ENCODE measurements around the gene NBPF1.
A peak's percentile ranks its signal among the peaks of the same experiment; 100 is the strongest.
"Not testable (repeated sequence)": the region's sequence is repeated elsewhere in the genome, so short reads cannot be mapped to it uniquely, and the experiment has no call there.

NBPF1 gene

GRCh38 chr1:16644482-16645270 lies 31.3 kb upstream of the NBPF1 start:
- TF ChIP-seq, protein P1, sequence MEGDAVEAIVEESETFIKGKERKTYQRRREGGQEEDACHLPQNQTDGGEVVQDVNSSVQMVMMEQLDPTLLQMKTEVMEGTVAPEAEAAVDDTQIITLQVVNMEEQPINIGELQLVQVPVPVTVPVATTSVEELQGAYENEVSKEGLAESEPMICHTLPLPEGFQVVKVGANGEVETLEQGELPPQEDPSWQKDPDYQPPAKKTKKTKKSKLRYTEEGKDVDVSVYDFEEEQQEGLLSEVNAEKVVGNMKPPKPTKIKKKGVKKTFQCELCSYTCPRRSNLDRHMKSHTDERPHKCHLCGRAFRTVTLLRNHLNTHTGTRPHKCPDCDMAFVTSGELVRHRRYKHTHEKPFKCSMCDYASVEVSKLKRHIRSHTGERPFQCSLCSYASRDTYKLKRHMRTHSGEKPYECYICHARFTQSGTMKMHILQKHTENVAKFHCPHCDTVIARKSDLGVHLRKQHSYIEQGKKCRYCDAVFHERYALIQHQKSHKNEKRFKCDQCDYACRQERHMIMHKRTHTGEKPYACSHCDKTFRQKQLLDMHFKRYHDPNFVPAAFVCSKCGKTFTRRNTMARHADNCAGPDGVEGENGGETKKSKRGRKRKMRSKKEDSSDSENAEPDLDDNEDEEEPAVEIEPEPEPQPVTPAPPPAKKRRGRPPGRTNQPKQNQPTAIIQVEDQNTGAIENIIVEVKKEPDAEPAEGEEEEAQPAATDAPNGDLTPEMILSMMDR (IDR thresholded peaks at IDR 0.05; ENCODE audit: low read length, missing control alignments), result peak; percentile 43
- DNase-seq (ENCODE audit: low read depth), result peak; percentile 97
- H3K4me3 ChIP-seq (replicated peaks; ENCODE audit: low read depth, low read length), result peak overlapping the region; percentile 63

- no peak for DNase-seq (ENCODE audit: low read depth)
- TF ChIP-seq, protein P1 (IDR thresholded peaks at IDR 0.05; ENCODE audit: low read length, missing control alignments), result no peak
- H3K4me3 ChIP-seq (replicated peaks; ENCODE audit: low read depth, low read length), result peak overlapping the region; percentile 63
Measured at GRCh38 chr1:16644193-16644481, 30.8 kb upstream of the NBPF1 start.

DNA sequence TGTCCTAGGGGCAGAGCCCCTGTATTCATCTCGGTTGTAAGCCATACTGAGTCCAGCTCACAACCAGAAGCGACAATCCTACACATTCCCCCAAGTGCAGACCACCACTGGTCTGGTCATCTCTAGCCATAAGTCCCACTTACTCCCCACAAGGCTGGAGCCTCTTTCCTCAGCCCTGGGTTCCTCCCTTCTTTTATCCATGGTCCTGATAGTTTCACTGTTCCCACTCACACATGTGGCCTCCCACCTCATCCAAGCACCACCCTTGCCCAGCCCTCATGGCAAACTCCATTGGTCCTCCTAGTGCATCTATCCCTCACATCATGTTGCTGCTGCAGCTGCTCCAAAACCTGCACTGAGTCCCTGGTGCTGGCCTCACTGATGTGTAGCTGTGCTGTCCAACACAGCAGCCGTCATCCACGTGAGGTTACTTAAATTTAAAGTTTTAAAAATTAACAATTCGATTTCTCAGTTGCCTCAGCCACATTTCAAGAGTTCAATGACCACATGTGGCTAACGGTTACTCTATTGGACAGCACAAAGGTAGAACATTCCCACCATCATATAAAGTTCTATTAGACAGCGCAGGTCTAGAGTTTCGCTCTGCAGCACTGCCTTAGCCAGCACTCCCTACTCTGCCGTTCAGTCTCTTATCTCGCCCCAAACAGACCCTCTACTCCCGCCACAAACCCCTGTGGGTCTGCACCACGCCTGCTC lies 30.3 kb upstream of the NBPF1 start:
- DNase-seq (ENCODE audit: low read depth), result not testable (repeated sequence)
- H3K4me3 ChIP-seq (replicated peaks; ENCODE audit: low read depth, low read length), result peak overlapping the region; percentile 63

DNA sequence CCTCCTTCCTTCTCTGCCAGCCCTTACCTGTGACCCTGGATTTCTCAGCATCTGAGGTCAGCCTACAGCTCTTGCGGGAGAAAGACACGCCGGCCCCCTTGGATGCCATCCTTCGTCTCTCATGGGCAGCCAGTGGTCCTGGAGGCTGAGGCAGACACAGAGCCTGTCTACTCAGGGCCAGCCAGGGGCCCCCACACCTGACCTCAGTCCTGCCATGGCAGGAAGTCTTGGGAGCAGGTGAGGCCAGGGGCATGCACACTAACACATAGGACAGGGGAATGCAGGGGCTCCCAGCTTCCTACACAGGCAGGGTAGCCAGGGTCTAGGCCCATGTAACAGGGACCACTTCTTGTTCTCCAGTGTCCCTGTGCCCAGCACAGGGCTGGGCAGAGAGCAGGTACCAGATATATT lies 29.6 kb upstream of the NBPF1 start:
- DNase-seq (ENCODE audit: low read depth); H3K4me3 ChIP-seq (replicated peaks; ENCODE audit: low read depth, low read length): not testable (repeated sequence)

DNA sequence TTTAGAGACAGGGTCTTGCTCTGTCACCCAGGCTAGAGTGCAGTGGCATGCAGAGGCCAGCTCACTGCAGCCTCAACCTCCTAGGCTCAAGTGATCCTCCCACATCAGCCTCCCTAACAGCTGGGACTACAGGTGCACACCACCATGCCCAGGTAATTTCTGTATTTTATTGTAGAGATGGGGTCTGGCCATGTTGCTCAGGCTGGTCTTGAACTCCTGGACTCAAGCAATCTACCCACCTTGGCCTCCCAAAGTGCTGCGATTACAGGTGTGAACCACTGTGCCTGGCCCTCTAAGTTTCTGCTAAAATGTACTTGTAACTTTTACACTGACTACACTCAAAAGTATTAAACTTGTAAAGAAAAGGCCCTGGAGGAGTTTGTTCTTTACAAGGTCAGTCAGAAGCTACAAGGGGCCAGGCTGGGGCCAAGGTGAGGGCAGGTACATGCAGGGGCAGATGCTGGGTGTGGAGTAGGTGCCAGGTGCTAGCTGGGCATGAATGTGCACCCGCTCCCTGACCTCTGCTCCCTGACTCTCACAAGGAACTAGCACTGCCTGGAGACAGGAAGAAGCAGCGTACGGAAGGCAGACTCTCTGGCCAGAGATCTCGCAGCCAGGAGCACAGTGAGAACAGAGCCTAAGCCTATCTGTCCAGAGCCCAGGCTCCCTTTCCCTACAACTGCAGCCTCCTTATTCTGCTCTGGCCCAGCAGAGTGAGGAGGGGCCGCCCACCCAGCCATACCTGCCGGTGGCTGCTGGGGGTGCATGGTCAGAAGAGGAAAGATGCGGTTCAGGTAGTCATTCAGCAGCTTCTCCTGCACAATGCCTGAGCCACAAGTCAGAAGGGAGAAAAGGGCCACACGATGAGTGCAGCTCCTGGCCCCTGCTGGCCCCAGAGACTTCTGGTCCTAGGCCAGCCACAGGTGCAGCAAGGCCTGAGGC lies 28.9 kb upstream of the NBPF1 start:
- DNase-seq (ENCODE audit: low read depth); H3K4me3 ChIP-seq (replicated peaks; ENCODE audit: low read depth, low read length): not testable (repeated sequence)

DNA sequence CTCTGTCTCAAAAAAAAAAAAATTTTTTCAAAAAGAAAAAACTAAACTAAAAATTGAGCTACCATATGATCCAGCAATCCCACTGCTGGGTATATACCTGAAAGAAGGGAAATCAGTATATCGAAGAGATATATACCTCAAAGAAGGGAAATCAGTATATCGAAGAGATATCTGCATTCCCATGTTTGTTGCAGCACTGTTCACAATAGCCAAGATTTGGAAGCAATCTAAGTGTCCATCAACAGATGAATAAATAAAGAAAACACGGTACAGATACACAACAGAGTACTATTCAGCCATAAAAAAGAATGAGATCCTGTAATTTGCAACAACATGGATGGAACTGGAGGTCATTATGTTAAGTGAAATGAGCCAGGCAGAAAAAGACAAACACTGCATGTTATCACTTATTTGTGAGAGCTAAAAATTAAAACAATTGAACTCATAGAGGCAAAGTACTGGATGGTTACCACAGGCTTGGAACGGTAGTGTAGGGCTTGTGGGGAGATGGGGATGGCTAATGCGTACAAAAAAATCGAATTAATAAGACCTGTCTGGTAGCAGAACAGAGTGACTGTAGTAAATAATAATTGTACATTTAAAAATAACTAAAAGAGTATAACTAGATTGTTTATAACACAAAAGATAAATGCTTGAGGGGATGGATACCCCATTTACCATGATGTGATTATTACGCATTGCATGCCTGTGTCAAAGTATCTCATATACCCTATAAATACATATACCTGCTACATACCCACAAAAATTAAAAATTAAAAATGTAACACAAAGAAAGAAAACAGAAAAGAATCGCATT lies 28.0 kb upstream of the NBPF1 start:
- not testable (repeated sequence) for DNase-seq (ENCODE audit: low read depth)

DNA sequence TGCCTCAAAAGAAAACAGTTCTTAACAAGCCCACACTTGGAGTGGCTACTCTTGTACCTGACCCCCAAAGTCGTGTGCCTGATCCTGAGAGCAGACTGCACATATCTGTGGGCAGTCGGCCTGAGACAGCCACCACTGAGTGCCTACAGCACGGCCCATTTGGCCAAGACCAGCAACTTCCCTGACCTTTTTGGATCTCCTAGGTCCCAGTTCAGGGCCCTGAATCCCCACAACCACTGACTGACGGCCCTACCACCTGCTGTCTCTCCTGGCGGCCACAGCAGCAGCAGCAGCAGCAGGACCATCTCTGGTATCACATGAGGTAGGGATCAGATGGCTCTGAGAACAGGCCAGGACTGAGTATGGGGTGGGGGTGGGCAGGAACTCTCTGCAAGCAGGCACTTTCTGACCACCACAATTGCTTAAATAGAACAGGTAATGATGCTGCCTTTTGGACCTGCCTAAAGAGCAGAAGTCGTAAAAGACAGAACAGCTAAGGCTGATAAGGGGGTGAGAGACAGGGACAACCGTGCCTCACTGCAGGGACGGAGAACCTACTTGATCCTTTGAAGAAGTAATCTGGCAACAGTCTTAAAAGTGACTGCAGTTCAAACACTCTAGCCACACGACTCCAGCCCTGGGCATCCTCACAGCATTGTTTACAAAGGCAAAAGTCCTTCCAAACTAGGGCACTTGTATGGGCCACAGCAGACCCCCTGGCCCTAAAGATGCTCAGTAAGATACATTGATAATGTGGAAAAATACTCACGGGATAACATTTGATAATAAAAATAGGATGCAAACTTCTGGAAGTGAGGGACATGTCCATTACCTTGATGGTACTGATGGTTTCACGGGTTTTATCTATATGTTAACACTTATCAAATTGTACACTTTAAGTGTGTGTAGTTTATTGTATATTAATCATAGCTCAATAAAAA lies 26.0 kb upstream of the NBPF1 start:
- DNase-seq (ENCODE audit: low read depth); H3K4me3 ChIP-seq (replicated peaks; ENCODE audit: low read depth, low read length): not testable (repeated sequence)

More for the DNA sequence above, 28.0 kb upstream of the NBPF1 start:
- not testable (repeated sequence) for H3K4me3 ChIP-seq (replicated peaks; ENCODE audit: low read depth, low read length)

DNA sequence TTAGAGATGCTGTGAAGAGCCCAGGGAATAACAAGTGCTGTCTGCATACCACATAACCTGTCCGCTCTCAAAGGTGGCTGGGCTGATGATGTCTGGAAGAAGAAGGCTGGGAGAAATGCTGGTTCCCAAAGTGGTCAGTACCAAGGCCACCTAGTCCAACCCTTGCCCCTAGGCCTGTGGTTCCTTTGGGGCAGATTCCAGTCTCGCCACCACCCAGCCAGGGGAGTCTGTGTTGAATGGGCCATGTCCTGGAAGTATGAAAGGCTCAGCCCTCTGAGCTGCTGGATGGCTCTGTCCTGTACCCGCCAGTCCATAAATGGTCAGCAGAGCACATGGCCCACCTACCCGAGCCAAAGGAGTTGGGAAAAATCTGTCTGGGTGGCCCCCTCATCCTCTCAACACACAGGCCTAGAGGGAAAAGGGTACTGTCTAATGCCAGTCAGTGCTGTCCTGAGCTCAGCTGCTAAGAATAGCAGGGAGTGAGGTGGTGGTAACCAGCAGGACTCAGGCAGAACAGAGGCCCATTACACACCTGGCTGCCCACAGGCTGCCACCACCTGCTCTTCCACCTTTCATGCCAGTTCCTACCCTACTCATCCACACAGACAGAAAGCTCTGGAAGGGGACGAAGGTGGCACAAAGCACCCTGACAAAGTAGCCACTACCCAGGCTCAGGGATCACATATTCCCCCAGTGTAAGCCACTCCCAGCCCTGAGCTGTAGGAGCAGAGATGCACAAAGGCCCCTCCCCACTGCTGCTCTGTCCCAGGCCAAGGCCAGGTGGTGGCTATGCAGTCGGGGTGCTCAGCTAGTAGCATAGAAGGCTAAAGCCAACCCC lies 24.8 kb upstream of the NBPF1 start:
- H3K4me3 ChIP-seq (replicated peaks; ENCODE audit: low read depth, low read length); DNase-seq (ENCODE audit: low read depth): not testable (repeated sequence)

DNA sequence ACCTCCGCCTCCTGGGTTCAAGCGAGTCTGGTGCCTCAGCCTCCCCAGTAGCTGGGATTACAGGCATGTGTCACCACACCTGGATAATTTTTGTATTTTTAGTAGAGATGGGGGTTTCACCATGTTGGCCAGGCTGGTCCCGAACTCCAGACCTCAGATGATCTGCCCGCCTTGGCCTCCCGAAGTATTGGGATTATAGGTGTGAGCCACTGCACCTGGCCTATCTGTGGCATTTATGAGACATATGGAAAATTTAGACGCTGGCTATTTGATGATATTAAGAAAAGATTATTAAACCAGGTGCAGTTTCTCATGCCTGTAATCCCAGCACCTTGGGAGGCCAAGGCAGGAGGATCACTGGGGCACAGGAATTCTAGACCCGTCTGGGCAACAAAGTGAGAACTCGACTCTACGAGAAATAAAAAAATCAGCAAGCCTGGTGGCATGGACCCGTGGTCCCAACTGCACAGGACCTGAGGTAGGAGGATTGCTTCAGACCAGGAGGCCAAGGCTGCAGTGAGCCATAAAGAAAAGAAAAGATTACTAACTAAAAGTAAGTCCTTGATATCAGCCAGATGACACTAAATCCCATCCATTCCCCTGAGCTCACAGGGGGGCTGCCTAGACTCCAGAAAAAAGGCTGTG lies 23.3 kb upstream of the NBPF1 start:
- DNase-seq (ENCODE audit: low read depth); H3K4me3 ChIP-seq (replicated peaks; ENCODE audit: low read depth, low read length): not testable (repeated sequence)

GRCh38 chr1:16635959-16636358 lies 22.6 kb upstream of the NBPF1 start:
- not testable (repeated sequence) for H3K4me3 ChIP-seq (replicated peaks; ENCODE audit: low read depth, low read length); DNase-seq (ENCODE audit: low read depth)

DNA sequence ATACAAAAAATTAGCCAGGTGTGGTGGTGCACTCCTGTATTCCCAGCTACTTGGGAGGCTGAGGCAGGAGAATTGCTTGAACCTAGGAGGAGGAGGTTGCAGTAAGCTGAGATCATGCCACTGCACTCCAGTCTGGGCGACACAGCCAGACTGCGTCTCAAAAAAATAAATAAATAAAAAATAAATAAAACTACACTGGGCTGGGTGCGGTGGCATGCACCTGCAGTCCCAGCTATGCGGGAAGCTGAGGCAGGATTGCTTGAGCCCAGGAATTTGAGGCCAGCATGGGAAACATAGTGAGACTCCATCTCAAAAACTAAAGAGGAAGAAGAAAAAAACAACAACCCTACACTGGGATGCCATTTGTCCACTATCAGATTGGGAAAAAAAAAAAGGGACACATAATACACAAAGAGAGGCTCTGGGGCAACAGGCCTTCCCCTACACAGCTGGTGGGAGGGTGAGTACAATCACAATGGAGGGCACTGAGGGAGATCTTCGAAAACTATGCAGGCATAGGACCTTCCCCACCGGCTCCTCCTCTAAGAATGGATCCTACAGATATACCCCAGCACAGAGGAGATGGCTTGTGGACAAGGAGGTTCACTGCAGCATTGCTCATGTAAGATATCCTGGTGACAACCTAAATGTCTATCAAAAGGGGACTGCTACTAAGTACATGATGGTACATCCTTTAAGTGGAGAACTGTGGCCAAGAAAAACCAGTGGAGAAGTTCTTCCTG lies 20.3 kb upstream of the NBPF1 start:
- not testable (repeated sequence) for DNase-seq (ENCODE audit: low read depth); H3K4me3 ChIP-seq (replicated peaks; ENCODE audit: low read depth, low read length)

GRCh38 chr1:16632044-16632850 lies 18.9 kb upstream of the NBPF1 start:
- DNase-seq (ENCODE audit: low read depth), result not testable (repeated sequence)

More at GRCh38 chr1:16632044-16632850, 18.9 kb upstream of the NBPF1 start:
- H3K4me3 ChIP-seq (replicated peaks; ENCODE audit: low read depth, low read length), result not testable (repeated sequence)
